ENCODE measurements around the gene STPG4.

Gene STPG4

DNA sequence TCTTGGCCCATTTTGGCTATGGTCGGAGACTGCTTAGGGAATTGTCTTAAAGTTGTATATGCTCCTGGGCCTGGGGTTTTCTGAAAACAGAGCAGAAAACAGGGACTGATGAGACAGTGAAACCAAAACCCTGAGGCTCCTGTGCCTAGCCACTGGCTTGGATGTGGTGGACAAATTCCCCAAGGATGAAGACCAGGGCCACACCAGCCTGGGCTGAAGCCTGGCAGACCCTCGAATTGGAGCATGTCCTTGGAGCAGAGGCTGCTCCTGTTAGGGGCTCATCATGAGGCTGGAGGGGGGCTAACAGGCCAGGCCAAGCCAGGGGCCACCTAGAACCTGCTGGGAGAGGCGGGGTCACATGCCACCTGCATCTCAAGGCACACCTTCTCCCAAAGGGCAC, 68.1 kb downstream of the STPG4 start:
- no peak for DNase-seq (ENCODE audit: low read depth)

DNA sequence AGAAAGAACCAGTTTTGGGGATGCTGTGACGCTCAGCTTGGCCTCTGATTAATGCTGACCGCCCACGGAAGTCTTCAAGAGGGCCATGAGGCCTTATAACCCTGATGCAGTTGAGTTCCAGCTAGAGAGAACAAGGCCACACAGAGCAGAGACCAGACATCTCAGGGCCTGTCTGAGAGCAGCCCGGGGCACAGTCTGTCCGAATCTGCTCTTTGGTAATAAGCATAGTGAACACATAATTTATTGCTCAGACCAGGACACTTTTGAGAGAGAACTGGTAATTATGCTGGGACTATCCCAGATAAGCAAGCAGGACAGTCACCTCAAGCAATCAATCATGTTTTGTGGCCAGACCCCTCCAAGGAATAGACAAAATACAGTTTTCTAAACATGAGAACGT, 68.5 kb downstream of the STPG4 start:
- no peak for DNase-seq (ENCODE audit: low read depth)

DNA sequence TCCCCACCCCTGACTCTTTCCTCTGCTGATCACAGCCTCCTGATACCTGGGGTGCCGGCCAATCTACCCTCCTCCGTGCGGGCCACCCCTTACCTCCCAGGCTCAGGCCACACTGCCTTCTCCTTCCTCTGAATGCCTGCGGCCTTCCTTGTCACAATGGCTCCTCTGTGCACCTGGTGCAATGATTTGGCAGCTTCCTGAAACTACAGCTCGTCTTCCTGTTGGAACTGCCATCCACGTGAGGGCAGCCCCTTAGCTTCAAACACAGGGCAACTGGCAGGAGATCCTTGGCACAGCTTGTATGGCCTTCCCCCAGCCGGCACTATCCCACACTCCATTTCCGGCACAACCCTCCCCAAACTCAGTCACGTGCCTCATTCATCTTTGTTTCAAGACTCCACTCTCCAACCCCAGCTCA, 69.0 kb downstream of the STPG4 start:
- DNase-seq (ENCODE audit: low read depth): no peak

DNA sequence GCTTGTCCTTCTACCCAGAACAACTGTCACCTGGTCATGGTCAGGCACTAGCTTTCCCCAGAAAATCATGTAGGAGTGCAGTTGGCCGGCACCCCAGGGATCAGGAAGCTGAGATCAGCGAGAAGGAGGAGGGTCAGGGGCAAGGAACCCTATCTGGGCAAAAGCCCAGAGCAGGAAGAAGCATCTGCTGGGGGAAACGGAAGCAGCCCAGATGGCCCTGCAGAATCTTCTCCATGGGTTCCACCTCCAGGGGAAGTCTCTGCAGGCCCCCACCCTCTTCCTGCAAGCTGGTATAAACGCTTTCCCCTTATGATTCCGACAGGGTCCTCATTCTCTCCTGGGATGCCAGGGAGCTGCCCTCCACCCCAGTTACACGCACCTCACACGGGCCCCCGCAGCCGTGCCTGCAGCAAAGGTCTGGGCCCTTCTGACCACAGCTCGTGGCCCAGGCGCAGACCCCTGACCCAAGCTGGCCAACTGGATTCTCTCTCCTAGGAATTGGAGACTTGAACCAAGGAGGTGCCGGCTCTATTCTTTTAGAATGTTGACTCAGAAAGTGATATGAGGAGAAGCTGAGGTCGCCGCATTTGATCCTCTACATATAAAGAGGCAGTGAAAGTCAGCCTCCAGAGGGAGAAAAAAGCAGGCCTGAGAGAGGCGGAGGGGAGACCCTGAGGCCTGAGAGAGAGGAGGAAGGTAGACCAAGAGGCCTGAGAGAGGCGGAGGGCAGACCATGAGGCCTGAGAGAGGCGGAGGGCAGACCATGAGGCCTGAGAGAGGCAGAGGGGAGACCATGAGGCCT, 71.0 kb downstream of the STPG4 start:
- no peak for DNase-seq (ENCODE audit: low read depth)

DNA sequence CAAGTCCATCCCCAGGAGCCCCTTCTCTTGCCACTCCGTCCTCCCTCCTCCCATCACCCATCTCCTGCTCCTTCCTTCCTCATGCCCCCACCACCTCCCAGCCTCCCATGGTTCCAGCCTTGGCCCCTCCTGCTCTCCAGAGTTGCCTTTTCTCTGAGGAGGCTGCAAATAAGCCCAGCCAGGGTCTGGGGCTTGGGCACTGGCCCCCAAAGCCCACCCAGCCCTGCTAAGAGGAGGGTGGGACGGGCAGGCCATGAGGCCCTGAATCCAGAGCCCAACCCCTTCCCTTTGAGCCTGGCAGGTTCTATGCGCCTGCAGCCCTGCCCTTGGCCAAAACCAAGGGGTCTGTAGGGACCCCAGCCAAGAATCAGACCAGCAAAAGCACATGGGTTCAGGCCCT, 71.6 kb downstream of the STPG4 start:
- DNase-seq (ENCODE audit: low read depth): no peak

DNA sequence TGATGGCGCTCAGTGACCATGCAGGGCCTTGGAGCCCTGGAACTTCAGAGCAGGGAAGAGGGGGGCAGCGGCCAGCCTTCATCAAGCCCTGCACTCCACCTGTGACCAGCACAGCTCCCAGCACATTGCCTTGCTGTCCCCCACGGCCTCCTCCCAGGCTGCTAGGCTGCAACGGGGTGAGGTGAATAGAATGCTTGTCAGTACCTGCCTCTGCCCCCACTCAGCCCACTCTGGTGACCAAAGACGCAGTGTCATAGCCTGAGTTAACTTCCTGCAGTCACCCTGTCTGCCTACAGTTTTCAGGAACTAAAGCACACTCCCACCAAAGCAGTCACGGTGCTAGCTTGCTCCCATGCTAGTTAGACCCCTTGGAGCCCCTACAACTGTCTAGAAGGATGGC, 72.1 kb downstream of the STPG4 start:
- no peak for DNase-seq (ENCODE audit: low read depth)

DNA sequence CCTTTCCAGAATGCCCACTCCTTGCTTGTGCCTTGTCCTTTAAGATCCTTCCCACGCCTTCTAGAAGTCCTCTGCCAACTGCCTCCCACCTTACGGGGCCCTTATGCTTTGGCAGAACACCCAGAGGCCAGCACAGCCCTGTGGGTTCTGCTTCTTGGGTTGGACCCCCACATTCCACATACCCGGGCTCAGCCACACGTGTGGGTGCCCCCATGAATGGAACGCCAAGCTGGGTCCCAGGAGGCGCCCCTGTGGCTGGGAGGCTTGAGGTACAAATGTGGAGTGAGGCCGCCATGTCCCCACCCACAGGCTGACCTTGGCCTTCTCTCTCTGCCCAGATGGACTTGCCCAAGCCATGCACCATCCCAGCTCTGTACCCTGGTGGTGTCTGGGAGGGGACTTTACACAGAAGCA, 74.2 kb downstream of the STPG4 start:
- DNase-seq (ENCODE audit: low read depth): no peak

DNA sequence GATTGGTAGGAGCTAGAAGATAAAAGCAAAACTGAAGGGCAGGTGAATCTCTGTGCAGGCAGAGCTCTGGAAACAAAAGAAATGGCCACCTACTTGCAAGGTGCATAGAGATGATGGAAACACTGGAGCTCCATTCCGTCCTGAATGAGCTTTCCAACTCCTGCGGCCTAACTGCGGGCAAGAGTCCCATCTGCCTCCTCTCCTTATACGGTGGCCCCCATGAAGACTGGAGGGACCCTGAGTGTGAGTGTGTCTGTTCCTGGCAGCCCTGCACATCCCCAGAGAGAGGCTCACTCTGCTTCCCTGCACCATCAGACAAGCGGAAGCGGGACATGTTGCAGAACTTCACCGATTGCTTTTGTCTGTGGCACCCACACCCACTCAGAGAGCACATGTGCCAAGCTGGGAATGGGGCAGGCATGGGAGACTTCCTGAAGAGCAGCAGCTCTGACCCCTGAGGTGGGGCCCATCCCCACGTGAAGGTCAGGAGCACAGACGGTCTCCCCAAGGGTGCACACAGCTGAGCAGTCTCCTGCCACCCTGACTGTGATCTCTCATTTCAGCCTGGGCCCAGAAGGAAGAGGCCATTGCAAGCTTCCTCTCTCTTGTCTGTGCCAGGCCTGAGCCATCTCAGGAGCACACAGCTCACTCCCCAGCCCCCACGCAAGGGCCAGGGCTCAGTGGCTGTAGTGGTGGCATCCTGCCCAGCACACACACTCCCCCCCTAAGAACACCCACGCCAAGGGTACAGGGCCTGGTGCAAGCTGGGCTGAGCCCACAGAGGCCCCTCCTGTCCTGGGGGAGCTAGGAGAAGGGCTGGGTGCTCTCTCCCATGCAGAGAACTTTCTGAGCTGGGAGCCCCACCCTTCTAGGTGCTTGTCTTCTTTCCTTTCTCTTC, 75.3 kb downstream of the STPG4 start:
- DNase-seq (ENCODE audit: low read depth): no peak

DNA sequence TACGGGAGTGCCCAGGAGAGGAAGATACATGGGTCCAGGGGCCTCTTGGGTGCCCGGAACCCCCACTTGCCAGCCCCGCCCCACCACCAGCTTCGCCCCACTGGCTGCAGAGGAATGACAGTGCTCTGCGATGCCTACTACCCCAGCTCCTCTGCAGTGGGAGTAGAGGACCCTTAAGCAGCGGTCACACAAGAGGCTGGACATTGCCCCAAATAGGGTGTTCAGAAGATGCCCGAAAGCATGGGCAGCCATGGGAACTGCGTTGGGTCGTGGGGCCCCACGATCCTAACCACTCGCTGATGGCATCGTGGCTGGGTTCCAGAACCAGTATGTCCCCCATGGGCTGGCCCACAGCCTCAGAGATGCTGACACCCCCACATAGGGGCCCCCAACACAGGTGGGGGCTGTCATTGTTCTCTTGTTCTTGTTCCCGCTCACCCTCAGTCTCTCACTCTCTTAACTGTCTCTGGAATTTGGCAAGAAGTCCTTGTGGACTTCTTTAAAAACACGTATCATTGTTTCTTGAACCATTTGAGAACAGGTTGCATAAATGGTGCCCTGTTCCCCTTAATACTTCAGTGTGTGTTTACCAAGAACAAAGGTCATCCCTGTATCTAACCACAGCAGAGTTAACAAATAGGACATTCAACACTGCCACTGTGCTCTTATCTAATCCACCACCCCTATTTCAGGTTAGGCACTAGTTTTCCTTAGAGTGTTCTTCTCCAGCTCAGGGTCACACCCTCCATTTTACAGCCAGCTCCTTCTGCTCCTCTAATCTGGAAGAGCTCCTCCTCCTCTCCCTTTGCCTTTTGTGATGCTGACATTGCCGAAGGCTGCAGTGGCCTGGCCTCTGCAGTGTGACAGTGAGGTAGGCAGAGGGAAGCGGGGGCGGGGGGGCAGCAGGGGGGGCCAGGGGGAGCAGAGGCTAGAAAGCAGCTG, 76.3 kb downstream of the STPG4 start:
- no peak for DNase-seq (ENCODE audit: low read depth)

DNA sequence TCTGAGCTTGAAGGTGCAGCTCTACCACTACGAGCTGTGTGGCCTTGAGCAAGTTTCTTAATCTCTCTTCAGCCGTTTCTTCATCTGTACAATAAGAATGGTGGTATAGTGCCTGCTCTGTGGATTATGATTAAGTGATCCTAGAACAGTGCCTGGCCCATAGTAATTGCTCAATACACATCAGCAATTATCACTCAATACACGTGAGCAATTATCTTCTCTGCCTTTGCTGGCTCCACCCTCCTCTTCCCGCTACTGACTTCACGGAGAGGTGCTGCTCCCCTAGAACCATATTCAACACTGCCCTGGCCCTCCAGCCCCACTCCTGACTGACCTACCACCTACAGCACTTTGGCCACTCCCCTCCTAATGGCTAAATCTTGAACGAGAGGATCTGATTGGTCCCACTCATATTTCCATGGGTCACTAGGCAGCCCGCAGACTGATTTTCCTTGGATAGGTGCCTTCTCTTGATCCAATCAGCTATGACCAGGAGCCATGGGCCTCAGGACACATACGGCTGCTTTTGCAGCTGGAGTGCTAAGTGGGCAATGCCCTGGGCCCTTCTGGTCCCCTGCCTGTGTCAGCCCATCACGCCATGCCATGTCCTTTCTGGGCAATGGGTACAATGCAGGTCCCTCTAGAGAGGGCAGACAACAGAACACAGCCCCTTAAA, 77.5 kb downstream of the STPG4 start:
- DNase-seq (ENCODE audit: low read depth): no peak

DNA sequence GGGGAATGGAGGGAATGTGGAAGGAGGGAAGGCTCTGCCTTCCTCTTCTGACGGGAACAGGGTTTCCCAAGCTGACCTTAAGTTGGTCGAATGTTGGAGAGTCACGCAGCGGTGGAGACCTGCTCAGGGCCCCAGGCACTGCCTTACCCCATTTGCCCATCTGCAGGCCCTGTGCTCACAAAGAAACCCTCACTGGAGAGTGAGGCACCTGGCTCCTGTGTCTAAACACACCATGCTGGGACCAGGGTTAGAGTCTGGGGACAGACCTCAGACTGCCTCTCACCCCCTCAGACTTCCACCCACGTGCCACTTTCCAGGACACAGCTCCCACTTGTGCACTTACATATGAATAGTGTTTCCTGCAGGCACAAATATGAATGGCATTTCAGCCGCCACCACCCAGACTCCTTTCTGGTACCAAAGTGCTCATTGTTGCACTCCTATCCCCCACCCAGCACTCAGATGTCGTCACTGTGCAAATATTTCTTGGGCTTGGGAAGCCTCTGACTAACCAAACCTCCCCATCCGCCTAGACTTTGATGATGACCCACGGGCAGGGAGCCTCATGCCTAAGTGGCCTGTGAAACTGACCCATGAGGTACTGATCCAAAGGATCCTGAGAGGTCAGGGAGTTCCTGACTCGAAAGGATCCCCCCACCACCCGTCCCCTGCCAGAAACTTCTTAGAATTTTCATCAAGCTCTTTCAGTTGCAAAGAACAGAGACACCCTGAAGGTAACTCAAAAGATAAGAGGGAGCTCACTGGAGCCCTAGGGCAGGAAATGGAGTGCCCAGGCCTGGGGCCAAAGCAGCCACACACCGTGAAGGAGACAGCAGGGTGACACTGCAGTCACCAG, 78.3 kb downstream of the STPG4 start:
- DNase-seq (ENCODE audit: low read depth): no peak

DNA sequence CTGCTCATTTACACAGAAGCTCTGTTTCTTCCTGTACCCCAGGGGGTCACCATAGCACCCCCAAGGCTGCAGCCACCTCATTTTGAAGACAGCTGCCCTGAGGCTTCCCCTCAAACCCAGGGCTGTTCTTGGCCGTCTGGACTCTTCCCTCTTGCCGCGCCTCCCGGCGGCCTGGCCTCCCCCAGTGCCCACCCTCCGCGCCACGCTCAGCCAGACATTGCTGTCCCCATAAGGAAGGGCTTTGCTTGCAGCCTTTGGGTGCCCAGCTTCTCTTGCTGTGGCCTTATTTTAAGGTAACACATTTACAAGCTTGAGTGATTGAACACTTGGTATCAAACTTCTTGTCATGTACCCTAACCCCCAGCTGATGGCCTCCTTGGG, 79.0 kb downstream of the STPG4 start:
- DNase-seq (ENCODE audit: low read depth): no peak

DNA sequence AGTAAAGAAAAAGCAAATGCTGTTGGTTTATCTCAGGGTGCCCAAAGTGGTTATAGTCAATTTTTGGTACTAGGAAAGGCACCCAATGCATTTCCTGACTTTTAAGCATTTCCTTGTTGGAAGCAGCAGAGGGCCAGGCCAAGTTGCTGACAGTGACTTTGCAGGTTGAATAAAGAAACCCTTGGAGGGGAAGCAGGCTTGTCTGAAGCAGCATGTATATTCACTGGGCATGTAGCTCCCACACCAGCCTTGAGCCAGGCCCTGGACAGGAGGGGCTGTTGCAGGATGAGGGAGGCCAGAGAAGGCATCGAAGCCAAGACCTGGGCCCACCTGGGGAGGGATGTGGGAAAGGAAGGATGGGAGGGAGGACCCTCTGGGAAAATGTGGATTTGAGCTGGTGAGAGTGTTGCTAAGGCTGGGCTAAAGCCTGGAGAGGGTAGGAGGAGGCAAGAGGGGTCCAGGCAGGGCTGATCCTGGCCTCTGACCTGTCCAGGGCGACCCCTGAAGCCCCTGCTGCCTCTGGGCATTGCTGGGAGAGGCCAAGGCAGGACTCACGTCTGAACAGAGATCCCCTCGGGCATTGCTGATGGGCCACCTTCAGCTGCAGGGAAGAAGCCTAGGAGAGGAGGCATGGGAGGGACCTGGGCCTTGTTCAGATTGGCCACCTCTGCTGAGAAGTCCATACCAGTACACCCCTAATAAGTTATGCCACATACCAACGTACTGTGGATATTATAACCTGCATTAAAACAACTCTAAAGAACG, 79.6 kb downstream of the STPG4 start:
- DNase-seq (ENCODE audit: low read depth): no peak

DNA sequence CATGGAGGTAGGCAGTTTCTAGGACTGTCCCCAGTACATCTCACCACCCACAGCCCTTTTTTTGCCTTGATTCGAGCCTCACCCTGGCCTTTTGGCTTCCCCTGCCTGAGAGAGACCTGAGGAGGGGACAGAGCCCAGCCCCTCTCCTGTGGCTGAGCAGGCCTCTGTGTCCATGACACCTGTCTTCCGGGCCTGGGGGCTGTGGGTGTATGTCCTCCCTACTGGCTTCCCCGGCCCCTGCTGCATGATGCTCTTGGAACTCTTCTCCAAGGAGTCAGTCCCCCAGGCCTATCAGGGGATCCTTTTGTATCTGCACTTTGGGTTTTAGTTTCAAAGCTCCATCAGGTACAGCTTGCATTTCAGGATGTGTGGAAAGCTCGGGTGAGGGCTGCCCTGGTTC, 80.4 kb downstream of the STPG4 start:
- DNase-seq (ENCODE audit: low read depth): no peak

DNA sequence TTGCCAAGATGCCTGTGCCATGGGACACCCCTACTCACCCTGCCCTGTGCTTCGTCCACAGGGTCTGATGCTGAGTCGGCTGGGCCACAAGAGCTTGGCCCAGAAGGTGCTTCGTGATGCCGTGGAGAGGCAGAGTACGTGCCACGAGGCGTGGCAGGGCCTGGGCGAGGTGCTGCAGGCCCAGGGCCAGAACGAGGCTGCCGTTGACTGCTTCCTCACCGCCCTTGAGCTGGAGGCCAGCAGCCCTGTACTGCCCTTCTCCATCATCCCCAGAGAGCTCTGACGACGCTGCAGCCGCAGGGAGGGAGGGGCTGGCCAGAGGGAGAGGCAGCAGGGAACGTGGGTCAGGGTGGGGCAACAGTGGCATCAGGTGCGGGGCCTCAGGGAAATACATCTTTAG, 81.5 kb downstream of the STPG4 start:
- DNase-seq (ENCODE audit: low read depth): no peak

DNA sequence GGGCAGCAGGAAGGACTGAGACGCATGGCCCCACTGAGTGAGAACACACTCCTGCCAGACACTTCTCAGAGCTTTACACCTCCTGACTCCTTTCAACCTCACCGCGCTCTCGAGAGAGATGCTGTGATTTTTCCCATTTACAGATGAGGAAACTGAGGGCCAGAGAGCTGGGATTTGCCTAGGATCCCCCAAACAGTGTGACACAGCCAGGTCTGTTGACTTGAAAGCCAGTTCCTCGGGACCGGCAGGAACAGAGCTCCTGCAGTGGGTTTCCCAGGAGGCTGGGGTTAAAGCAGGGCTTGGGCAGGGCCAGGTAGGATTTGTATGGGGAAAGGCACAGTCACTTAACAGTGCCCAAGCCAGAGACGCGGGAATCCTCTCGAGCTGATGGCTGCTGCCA, 81.9 kb downstream of the STPG4 start:
- DNase-seq (ENCODE audit: low read depth): no peak

DNA sequence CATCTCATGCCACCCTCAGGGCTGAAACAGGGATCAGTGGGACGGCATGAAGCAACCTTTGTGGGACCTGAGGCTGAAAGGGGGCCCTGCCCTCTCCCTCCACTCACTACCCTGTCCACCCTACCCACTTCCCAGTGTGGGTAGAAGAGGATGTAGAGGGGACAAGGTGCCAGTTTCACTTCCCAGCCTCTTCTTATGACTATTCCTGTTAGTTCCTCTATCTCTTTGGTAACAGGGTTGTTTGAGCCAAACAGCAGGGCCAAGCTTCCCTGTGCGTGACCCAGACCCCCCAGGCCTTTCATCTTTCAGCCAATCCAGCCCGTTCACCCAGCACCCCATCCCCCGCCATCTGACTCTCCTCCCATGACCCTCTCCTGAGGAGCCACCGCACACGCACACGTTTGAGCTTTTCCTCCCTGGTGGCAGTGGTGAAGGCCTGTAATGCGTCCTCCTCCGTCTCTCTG, 82.3 kb downstream of the STPG4 start:
- DNase-seq (ENCODE audit: low read depth): no peak

DNA sequence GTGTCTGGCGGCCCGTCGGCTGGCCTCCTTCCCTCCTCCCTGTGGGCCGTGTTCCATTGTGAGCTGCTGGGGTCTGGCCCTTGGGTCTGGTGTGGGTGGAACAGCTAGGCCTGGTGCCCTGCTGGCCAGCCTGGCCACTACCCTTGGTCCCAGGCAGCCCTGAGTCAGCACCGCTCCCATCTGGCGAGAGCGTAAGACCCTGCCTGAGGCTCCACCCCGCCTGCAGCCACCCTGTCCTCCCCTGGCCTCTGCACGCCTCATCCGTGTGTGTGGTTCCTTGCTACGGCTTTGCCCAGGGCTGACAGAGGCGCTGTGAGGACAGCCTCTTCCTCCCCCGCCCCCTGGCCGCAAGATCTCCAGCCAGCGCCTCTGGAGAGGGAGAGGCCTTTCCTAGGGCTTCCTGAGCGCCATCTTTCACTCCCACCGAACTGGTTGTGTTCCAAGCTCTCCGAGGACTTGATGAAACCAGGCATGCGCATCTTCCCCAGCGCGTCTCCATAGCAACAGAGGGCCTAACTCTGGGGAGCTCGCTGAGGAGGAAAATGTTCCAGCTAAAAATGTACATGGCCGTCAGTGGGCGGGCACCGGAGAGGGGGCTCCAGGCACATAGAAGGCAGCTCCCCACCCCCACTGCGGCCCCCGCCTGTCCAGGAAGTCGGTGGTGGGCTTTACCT, 83.0 kb downstream of the STPG4 start:
- no peak for DNase-seq (ENCODE audit: low read depth)

All from stimulated activated CD8-positive, alpha-beta memory T cell treated with anti-CD3 and anti-CD28 coated beads, Interleukin-12 subunit alpha, Interleukin-12 subunit beta, amount 100 ng/mL, for 4 hours (primary cell).